IPS-18c (cell line): Measurements from ENCODE around the gene CSF1R.

Source experiments
- H3K4me3 ChIP-seq: 2 replicates; pipeline ENCODE4 v1.7.0; 2013; ENCODE audit warnings: low read depth, mild to moderate bottlenecking, low read length, moderate library complexity; ENCODE audit not compliant: insufficient read depth
- H3K9me3 ChIP-seq: one replicate; pipeline ENCODE4 v1.6.1; 2013; ENCODE audit warnings: mild to moderate bottlenecking, low read length, moderate library complexity; ENCODE audit not compliant: control insufficient read depth, insufficient read depth

Gene CSF1R

GRCh38 chr5:150080696-150081435 lies 5.5 kb downstream of the CSF1R start:
- no peak overlapping the region for H3K4me3 ChIP-seq

GRCh38 chr5:150079909-150080461 lies 6.4 kb downstream of the CSF1R start:
- no peak overlapping the region for H3K4me3 ChIP-seq
- no peaks in the 10 kb centered on the region for H3K9me3 ChIP-seq

More at GRCh38 chr5:150080696-150081435, 5.5 kb downstream of the CSF1R start:
- no peaks in the 10 kb centered on the region for H3K9me3 ChIP-seq

GRCh38 chr5:150078802-150079689 lies 7.3 kb downstream of the CSF1R start:
- no peaks in the 10 kb centered on the region for H3K9me3 ChIP-seq
- no peak overlapping the region for H3K4me3 ChIP-seq

- Histone ChIP-seq H3K4me3 (no peak overlapping the region), H3K9me3 (no peaks in the 10 kb centered on the region)
These were observed 8.2 kb downstream of the CSF1R start for GRCh38 chr5:150077996-150078801.

- no peaks in the 10 kb centered on the region for H3K9me3 ChIP-seq
These were observed 9.3 kb downstream of the CSF1R start for GRCh38 chr5:150077060-150077459.

GRCh38 chr5:150075806-150076205 lies 10.5 kb downstream of the CSF1R start:
- no peak overlapping the region for H3K4me3 ChIP-seq
- no peaks in the 10 kb centered on the region for H3K9me3 ChIP-seq

More at GRCh38 chr5:150077060-150077459, 9.3 kb downstream of the CSF1R start:
- no peak overlapping the region for H3K4me3 ChIP-seq

- Histone ChIP-seq H3K9me3 (no peaks in the 10 kb centered on the region), H3K4me3 (no peak overlapping the region)
These were observed 11.1 kb downstream of the CSF1R start for GRCh38 chr5:150075233-150075632.

GRCh38 chr5:150073677-150074076 lies 12.7 kb downstream of the CSF1R start:
- no peak overlapping the region for H3K4me3 ChIP-seq
- no peaks in the 10 kb centered on the region for H3K9me3 ChIP-seq

GRCh38 chr5:150073086-150073625 lies 13.2 kb downstream of the CSF1R start:
- Histone ChIP-seq H3K9me3 (no peaks in the 10 kb centered on the region), H3K4me3 (no peak overlapping the region)

- H3K9me3 ChIP-seq: no peaks in the 10 kb centered on the region
These were observed 15.5 kb downstream of the CSF1R start for GRCh38 chr5:150070821-150071220.

GRCh38 chr5:150069672-150070627 lies 16.4 kb downstream of the CSF1R start:
- Histone ChIP-seq H3K9me3 (no peaks in the 10 kb centered on the region), H3K4me3 (no peak overlapping the region)

More at GRCh38 chr5:150070821-150071220, 15.5 kb downstream of the CSF1R start:
- no peak overlapping the region for H3K4me3 ChIP-seq

GRCh38 chr5:150068961-150069645 lies 17.3 kb downstream of the CSF1R start:
- Histone ChIP-seq H3K4me3 (no peak overlapping the region), H3K9me3 (no peaks in the 10 kb centered on the region)

GRCh38 chr5:150068472-150068871 lies 17.9 kb downstream of the CSF1R start:
- Histone ChIP-seq H3K4me3 (no peak overlapping the region), H3K9me3 (no peaks in the 10 kb centered on the region)

- no peaks in the 10 kb centered on the region for H3K9me3 ChIP-seq
These were observed 18.3 kb downstream of the CSF1R start for GRCh38 chr5:150068071-150068470.

GRCh38 chr5:150067405-150067960 lies 18.9 kb downstream of the CSF1R start:
- no peak overlapping the region for H3K4me3 ChIP-seq

More at GRCh38 chr5:150068071-150068470, 18.3 kb downstream of the CSF1R start:
- no peak overlapping the region for H3K4me3 ChIP-seq

More at GRCh38 chr5:150067405-150067960, 18.9 kb downstream of the CSF1R start:
- no peaks in the 10 kb centered on the region for H3K9me3 ChIP-seq
